Measurements from ENCODE around the gene CLTA. TPM values are rescaled to one million over a fixed set of nuclear protein-coding genes. Genes with fewer than 3 reads are reported as not detected.

The CLTA gene
- 60.4 TPM for total RNA-seq
- long read RNA-seq, transcript CLTA-207 (6 exons, 1,102 nt), result minor isoform, 19 of 84 reads
- long read RNA-seq, transcript CLTA-202 (5 exons, 1,073 nt), result major isoform, 58 of 84 reads
- long read RNA-seq, partial matches to known transcripts, result 1 of 84 reads
- long read RNA-seq, other reads (novel, unspliced or antisense), result 4 of 84 reads

- no peaks in the 10 kb centered on the region for H3K9me3 ChIP-seq (replicated peaks)
- H3K4me3 ChIP-seq, result peak within 1 kb of the TSS; percentile 80
- peak within 1 kb of the TSS; percentile 89 for H3K27ac ChIP-seq (replicated peaks)
- TF ChIP-seq, protein P1, sequence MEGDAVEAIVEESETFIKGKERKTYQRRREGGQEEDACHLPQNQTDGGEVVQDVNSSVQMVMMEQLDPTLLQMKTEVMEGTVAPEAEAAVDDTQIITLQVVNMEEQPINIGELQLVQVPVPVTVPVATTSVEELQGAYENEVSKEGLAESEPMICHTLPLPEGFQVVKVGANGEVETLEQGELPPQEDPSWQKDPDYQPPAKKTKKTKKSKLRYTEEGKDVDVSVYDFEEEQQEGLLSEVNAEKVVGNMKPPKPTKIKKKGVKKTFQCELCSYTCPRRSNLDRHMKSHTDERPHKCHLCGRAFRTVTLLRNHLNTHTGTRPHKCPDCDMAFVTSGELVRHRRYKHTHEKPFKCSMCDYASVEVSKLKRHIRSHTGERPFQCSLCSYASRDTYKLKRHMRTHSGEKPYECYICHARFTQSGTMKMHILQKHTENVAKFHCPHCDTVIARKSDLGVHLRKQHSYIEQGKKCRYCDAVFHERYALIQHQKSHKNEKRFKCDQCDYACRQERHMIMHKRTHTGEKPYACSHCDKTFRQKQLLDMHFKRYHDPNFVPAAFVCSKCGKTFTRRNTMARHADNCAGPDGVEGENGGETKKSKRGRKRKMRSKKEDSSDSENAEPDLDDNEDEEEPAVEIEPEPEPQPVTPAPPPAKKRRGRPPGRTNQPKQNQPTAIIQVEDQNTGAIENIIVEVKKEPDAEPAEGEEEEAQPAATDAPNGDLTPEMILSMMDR (IDR thresholded peaks at IDR 0.05; ENCODE audit: borderline replicate concordance), result peak; percentile 62
- DNase-seq, result peak; percentile 96
- no peaks in the 10 kb centered on the region for H3K27me3 ChIP-seq (ENCODE audit: low read depth)
- peaks cover 4% of the 10 kb centered on the region for H3K36me3 ChIP-seq
- peaks cover 50% of the 10 kb centered on the region for H3K4me1 ChIP-seq
- intact Hi-C loops (cut with micrococcal nuclease), result no loop called here
Observed at GRCh38 chr9:36190388-36191289, at the start of gene CLTA. Gene CLTA, plus strand, starts transcription at chr9:36190921. Its CDS starts 136 bp downstream, at chr9:36191057.

GRCh38 chr9:36141288-36141687, 49.4 kb upstream of the CLTA start:
- intact Hi-C loops (cut with micrococcal nuclease), result no loop called here
- Histone ChIP-seq H3K4me3 (no peak overlapping the region), H3K4me1 (peaks cover 47% of the 10 kb centered on the region), H3K27me3 (ENCODE audit: low read depth) (peaks cover 12% of the 10 kb centered on the region), H3K36me3 (no peaks in the 10 kb centered on the region), H3K9me3 (replicated peaks) (peaks cover 6% of the 10 kb centered on the region), H3K27ac (replicated peaks) (peak overlapping the region; percentile 70)
- DNase-seq, result no peak
- TF ChIP-seq, protein P1 (IDR thresholded peaks at IDR 0.05; ENCODE audit: borderline replicate concordance), result peak; percentile 40

- TF ChIP-seq, protein P1 (IDR thresholded peaks at IDR 0.05; ENCODE audit: borderline replicate concordance), result no peak
- peak overlapping the region; percentile 70 for H3K27ac ChIP-seq (replicated peaks)
- peaks cover 42% of the 10 kb centered on the region for H3K4me1 ChIP-seq
- no peak overlapping the region for H3K4me3 ChIP-seq
- no peak for DNase-seq
- intact Hi-C loops (cut with micrococcal nuclease), result no loop called here
- H3K27me3 ChIP-seq (ENCODE audit: low read depth), result peaks cover 12% of the 10 kb centered on the region
- no peaks in the 10 kb centered on the region for H3K36me3 ChIP-seq
- peaks cover 6% of the 10 kb centered on the region for H3K9me3 ChIP-seq (replicated peaks)
Observed at GRCh38 chr9:36141761-36142160, 49.0 kb upstream of the CLTA start.

DNA sequence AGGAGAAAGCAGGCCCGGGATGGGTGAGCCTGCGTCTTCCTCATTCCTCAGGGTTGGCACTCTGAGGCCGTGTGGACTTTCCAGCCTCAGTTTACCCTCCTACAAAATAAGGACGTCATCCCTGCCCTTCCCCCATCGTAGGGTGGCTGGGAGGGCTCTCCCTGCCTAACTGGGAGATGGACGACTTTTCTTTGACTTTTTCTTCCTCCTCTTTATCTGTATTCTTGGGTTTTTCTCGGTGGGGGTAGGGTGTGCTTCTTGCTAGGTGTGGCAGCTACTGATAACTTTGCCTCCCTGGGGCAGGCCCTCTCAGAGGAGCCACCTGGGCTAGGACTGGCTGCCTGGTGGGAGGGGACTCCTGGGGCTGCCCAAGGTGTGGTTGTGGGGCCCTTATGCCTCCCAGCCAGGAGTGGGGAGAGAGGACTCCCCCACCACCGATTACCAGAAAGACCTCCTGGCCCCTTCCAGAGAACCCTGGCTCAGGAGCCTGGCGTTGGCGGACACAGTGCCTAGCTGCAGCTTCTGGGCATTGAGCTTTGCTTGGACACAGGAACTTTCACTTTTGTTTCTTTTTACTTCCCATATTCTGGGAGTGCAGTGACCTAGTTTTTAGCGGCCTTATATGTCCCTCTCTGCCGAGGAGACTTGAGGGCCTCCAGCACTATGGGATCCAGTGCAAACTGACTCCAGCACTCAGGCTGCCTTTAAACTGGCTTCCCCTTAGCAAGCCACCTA, 48.0 kb upstream of the CLTA start:
- peaks cover 3% of the 10 kb centered on the region for H3K27me3 ChIP-seq (ENCODE audit: low read depth)
- H3K27ac ChIP-seq (replicated peaks), result peak overlapping the region; percentile 70
- intact Hi-C loops (cut with micrococcal nuclease), result no loop called here
- H3K36me3 ChIP-seq, result no peaks in the 10 kb centered on the region
- peaks cover 35% of the 10 kb centered on the region for H3K4me1 ChIP-seq
- no peak for DNase-seq
- peaks cover 6% of the 10 kb centered on the region for H3K9me3 ChIP-seq (replicated peaks)
- TF ChIP-seq, protein P1 (IDR thresholded peaks at IDR 0.05; ENCODE audit: borderline replicate concordance), result no peak
- peak overlapping the region; percentile 37 for H3K4me3 ChIP-seq

GRCh38 chr9:36143245-36143641, 47.5 kb upstream of the CLTA start:
- H3K27me3 ChIP-seq (ENCODE audit: low read depth), result no peaks in the 10 kb centered on the region
- no peaks in the 10 kb centered on the region for H3K36me3 ChIP-seq
- DNase-seq, result no peak
- H3K27ac ChIP-seq (replicated peaks), result peak overlapping the region; percentile 70
- peaks cover 36% of the 10 kb centered on the region for H3K4me1 ChIP-seq
- TF ChIP-seq, protein P1 (IDR thresholded peaks at IDR 0.05; ENCODE audit: borderline replicate concordance), result no peak
- intact Hi-C loops (cut with micrococcal nuclease), result no loop called here
- H3K9me3 ChIP-seq (replicated peaks), result peaks cover 6% of the 10 kb centered on the region
- H3K4me3 ChIP-seq, result peak overlapping the region; percentile 37

Data from left ventricle myocardium inferior (tissue), 1 donor.